Prostate gland (tissue), 2 donors: ENCODE results near the gene KATNB1. TPM values are rescaled to one million over a fixed set of nuclear protein-coding genes. Genes with fewer than 3 reads are reported as not detected.

Experiments used
- DNase-seq: peaks from one replicate; pipeline ENCODE4 v3.0.0-alpha.2; 2019; ENCODE audit warnings: low spot score
- H3K27ac ChIP-seq, 2 donors: fragments of 200-600 bp; sonication (generic); 2 replicates each; pipeline ENCODE4 v1.5.1; 2017 to 2019
- H3K27me3 ChIP-seq: fragments of 200-600 bp; sonication (generic); replicated peaks from 2 replicates; pipeline ENCODE4 v1.5.1; 2019; ENCODE audit not compliant: insufficient read depth
- H3K36me3 ChIP-seq, 2 donors: fragments of 200-600 bp; sonication (generic); 1 replicate in 1 of 2; 2 replicates in 1 of 2; pipeline versions ENCODE4 v1.5.1 to v1.8.1; 2017 to 2019
- H3K4me1 ChIP-seq: fragments of 200-600 bp; sonication (generic); replicated peaks from 2 replicates; pipeline ENCODE4 v1.5.1; 2019
- H3K4me3 ChIP-seq, 2 donors: fragments of 200-600 bp; sonication (generic); 2 replicates each; pipeline ENCODE4 v1.5.1; 2017 to 2019
- H3K9me3 ChIP-seq: fragments of 200-600 bp; sonication (generic); 2 replicates; pipeline ENCODE4 v1.5.1; 2017
- POLR2A ChIP-seq: fragments of 450-650 bp; IDR thresholded peaks from one replicate; pipeline ENCODE4 v1.6.1; 2016; ENCODE audit warnings: antibody characterized with exemption, mild to moderate bottlenecking
- POLR2AphosphoS5 ChIP-seq: sonication (generic); formaldehyde crosslinking; IDR thresholded peaks from one replicate; pipeline ENCODE4 v1.6.1; 2017; ENCODE audit warnings: antibody characterized with exemption
- WGBS: methylation state at CpG from one replicate; pipeline ENCODE4 v1.1.5; 2018; 5-methylcytosine and 5-hydroxymethylcytosine counted together
- intact Hi-C: fragments of 100-400 bp; cut with DNase I; formaldehyde crosslinking; loops from one replicate; pipeline ENCODE4 v1.14.2; 2022
- total RNA-seq, 2 donors: library from RNA; depleted of rRNA; stranded (reverse); fragments of >200 nt; gene quantifications; one replicate each; pipeline ENCODE4 v1.1.0, GENCODE V29; 2016
- TF ChIP-seq, protein P1 (sequence below), 4 experiments: fragments of 200-600 bp in 2 of 4; fragments of 450-650 bp in 2 of 4; sonication (generic) in 2 of 4; IDR thresholded peaks; 1 replicate in 3 of 4; 2 replicates in 1 of 4; pipeline ENCODE4 v1.5.1; 2016 to 2019; ENCODE audit warnings: antibody characterized with exemption in 4 of 4, mild to moderate bottlenecking in 2 of 4, moderate library complexity in 2 of 4

KATNB1 gene
- total RNA-seq, 2 donors from 2014 or later = 22.7 to 30.2 TPM

GRCh38 chr16:57720142-57720575 is 15.4 kb upstream of the KATNB1 start:
- WGBS = 69% methylated on average over 3 of the region's 3 CpGs
- TF ChIP-seq POLR2A (no peak), POLR2AphosphoS5 (no peak)
- TF ChIP-seq, protein P1, sequence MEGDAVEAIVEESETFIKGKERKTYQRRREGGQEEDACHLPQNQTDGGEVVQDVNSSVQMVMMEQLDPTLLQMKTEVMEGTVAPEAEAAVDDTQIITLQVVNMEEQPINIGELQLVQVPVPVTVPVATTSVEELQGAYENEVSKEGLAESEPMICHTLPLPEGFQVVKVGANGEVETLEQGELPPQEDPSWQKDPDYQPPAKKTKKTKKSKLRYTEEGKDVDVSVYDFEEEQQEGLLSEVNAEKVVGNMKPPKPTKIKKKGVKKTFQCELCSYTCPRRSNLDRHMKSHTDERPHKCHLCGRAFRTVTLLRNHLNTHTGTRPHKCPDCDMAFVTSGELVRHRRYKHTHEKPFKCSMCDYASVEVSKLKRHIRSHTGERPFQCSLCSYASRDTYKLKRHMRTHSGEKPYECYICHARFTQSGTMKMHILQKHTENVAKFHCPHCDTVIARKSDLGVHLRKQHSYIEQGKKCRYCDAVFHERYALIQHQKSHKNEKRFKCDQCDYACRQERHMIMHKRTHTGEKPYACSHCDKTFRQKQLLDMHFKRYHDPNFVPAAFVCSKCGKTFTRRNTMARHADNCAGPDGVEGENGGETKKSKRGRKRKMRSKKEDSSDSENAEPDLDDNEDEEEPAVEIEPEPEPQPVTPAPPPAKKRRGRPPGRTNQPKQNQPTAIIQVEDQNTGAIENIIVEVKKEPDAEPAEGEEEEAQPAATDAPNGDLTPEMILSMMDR (IDR thresholded peaks at IDR 0.05) = peak in 3 of 4 experiments; percentile 42 to 70 (median 68)
- H3K4me1 ChIP-seq = no peaks in the 10 kb centered on the region
- H3K4me3 ChIP-seq = no peak overlapping the region
- peak; percentile 51 for DNase-seq
- no peaks in the 10 kb centered on the region for H3K36me3 ChIP-seq
- H3K27ac ChIP-seq = no peak overlapping the region
- no peaks in the 10 kb centered on the region for H3K9me3 ChIP-seq
- intact Hi-C loops = no loop called here
- H3K27me3 ChIP-seq = no peaks in the 10 kb centered on the region

DNA sequence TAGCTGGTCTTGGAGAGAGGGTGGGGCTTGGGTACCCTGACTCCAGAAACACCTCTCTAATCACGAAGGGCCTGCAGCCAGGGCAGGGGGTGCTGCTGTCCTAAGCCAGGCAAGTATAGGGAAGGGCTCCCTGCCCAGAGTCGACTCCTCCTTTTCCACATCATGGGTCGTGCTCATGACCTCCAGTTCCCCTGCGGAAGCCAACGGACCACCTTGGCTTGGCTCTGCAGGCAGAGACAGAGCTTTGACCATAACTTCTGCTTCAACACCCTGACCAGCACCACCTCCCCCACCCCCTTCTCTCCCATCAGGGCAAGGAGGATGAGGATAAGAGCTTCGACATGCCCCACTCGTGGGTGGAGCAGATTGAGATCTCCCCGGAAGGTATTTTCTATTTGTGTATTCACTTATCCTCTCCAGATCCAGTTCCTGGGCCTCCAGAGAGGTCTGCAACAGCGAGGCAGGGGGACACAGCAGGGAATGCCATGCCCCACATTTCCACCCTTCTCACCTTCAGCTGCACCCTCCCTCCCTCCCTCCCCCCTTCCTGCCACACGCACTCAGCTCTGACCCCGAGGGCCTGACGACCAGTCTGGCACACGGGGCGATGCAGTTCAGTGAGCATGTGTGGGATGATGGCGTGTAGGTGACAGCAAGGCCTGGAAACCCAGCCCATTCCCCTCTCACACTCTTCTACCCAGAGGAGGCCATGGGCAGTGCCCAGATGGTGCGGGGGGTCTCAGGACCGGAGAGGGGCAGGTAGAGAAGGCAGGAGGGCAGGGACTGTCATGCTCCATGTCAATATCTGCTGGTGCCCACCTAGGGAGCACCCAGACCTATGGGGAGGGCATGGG is 14.0 kb upstream of the KATNB1 start:
- H3K27ac ChIP-seq = no peak overlapping the region
- no peak overlapping the region for H3K4me3 ChIP-seq
- intact Hi-C loops = no loop called here
- H3K27me3 ChIP-seq = no peaks in the 10 kb centered on the region
- no peak for DNase-seq
- H3K36me3 ChIP-seq = no peaks in the 10 kb centered on the region
- WGBS = 79% methylated on average over 17 of the region's 17 CpGs
- H3K4me1 ChIP-seq = no peaks in the 10 kb centered on the region
- H3K9me3 ChIP-seq = no peaks in the 10 kb centered on the region
- TF ChIP-seq, protein P1 (IDR thresholded peaks at IDR 0.05) = no peak
- TF ChIP-seq POLR2AphosphoS5 = no peak
- no peak for TF ChIP-seq POLR2A

- no peak overlapping the region for H3K27ac ChIP-seq
- no peaks in the 10 kb centered on the region for H3K27me3 ChIP-seq
- H3K4me1 ChIP-seq = no peaks in the 10 kb centered on the region
- intact Hi-C loops = no loop called here
- no peaks in the 10 kb centered on the region for H3K36me3 ChIP-seq
- H3K9me3 ChIP-seq = no peaks in the 10 kb centered on the region
- TF ChIP-seq POLR2AphosphoS5 = no peak
- TF ChIP-seq, protein P1 (IDR thresholded peaks at IDR 0.05) = no peak
- no peak for TF ChIP-seq POLR2A
- 84% methylated on average over 2 of the region's 2 CpGs for WGBS
- no peak for DNase-seq
- no peak overlapping the region for H3K4me3 ChIP-seq
These were observed 13.4 kb upstream of the KATNB1 start for GRCh38 chr16:57722210-57722499.

DNA sequence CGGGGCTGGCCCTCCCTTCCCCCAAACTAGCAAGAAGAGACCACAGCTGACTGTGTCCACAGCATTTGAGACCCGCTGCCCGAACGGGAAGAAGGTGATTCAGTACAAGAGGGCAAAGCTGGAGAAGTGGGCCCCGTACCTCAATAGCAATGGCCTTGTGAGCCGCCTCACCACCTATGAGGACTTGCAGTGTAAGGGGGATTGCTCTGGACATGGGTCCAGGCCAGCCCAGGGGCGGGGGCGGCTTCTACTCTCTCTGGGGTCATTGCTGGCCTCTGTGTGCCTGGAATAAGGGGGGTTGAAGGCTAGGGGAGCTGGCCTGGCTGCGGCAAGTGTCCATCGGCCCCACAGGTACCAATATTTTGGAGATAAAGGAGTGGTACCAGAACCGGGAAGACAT is 12.9 kb upstream of the KATNB1 start:
- TF ChIP-seq, protein P1 (IDR thresholded peaks at IDR 0.05) = no peak
- TF ChIP-seq POLR2A = no peak
- TF ChIP-seq POLR2AphosphoS5 = no peak
- Histone ChIP-seq H3K36me3 (no peaks in the 10 kb centered on the region), H3K4me1 (no peaks in the 10 kb centered on the region), H3K27me3 (no peaks in the 10 kb centered on the region), H3K4me3 (no peak overlapping the region), H3K27ac (no peak overlapping the region), H3K9me3 (no peaks in the 10 kb centered on the region)
- intact Hi-C loops = no loop called here
- DNase-seq = no peak
- 90% methylated on average over 11 of the region's 11 CpGs for WGBS

DNA sequence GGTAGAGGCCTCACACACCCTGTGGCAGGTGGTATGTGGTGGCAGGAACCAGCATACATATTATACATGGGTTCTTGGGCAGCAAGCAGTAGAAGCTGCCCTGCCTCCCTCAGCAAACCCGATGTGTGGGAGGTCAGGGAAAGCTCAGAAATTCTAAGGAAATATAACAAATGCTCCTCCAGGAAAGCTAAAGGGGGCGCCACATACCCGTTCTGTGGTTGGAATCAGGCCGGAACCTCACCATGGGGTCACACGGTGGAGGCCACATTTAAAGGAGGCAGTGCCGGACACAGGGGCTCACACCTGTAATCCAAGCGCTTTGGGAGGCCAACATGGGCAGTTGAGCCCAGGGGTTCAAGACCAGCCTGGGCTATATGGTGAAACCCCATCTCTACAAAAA is 12.4 kb upstream of the KATNB1 start:
- TF ChIP-seq POLR2AphosphoS5 (no peak), POLR2A (no peak)
- TF ChIP-seq, protein P1 (IDR thresholded peaks at IDR 0.05) = no peak
- Histone ChIP-seq H3K36me3 (no peaks in the 10 kb centered on the region), H3K4me1 (no peaks in the 10 kb centered on the region), H3K27me3 (no peaks in the 10 kb centered on the region), H3K9me3 (no peaks in the 10 kb centered on the region), H3K27ac (no peak overlapping the region), H3K4me3 (no peak overlapping the region)
- DNase-seq = no peak
- WGBS = 92% methylated on average over 7 of the region's 7 CpGs
- intact Hi-C loops = no loop called here
